ENCODE measurements around the gene CRYBB3. TPM values are rescaled to one million over a fixed set of nuclear protein-coding genes. Genes with fewer than 3 reads are reported as not detected.

The CRYBB3 gene
- total and polyA plus RNA-seq, 2 of the 4 experiments (the other 2 are of a cell fraction), result not detected

DNA sequence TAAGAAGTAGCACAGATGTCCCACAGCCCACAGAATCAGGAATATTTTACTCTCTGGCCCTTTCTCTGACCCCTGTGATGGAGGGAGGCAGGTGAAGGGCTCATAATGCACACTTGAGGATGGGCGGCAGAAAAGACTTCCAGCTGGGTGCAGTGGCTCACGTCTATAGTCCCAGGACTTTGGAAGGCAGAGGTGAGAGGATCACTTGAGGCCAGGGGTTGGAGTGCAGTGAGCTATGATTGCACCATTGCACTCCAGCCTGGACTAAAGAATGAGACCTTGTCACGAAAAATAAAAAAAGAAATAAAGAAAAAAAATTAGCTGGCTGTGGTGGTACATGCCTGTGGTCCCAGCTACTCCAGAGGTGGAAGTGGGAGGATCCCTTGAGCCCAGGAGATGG is 13.5 kb upstream of the CRYBB3 start:
- no TSS peak for BruUV-seq (replicated peaks)
- ChIA-PET POLR2A (ENCODE audit: unreplicated experiment) (no interaction called here), CTCF (no interaction called here)
- Histone ChIP-seq H2AK9ac (replicated peaks; ENCODE audit: low read depth, low read length, poor library complexity) (no peak overlapping the region), H4K20me1 (ENCODE audit: insufficient read depth, low read length) (no peaks in the 10 kb centered on the region), H3K14ac (replicated peaks; ENCODE audit: low read depth, low read length) (no peak overlapping the region), H3K9me1 (ENCODE audit: insufficient read depth, low read length) (no peaks in the 10 kb centered on the region), H4K91ac (ENCODE audit: insufficient read depth, low read depth, low read length) (no peak overlapping the region), H3K18ac (ENCODE audit: low read depth, low read length) (no peak overlapping the region), H2BK5ac (ENCODE audit: low read depth, low read length, poor library complexity, severe bottlenecking) (no peak overlapping the region), H2AFZ (replicated peaks; ENCODE audit: low read length, poor library complexity) (no peak overlapping the region), H2AK5ac (ENCODE audit: low read depth, low read length) (no peak overlapping the region), H4K8ac (ENCODE audit: low read depth in 2 of 2, low read length in 2 of 2) (no peak overlapping the region), H3K36me3 (ENCODE audit: control insufficient read depth, insufficient read depth, low read length) (no peaks in the 10 kb centered on the region), H3K9me3 (ENCODE audit: control insufficient read depth, insufficient read depth, low read length) (no peaks in the 10 kb centered on the region), H4K5ac (ENCODE audit: low read depth, low read length) (no peak overlapping the region), H3K27me3 (ENCODE audit: control insufficient read depth, insufficient read depth, low read length) (no peaks in the 10 kb centered on the region), H2BK120ac (ENCODE audit: low read depth, low read length) (no peak overlapping the region), H3K56ac (ENCODE audit: extremely low read depth, insufficient read depth, low read length) (no peak overlapping the region), H3K4me1 (ENCODE audit: control insufficient read depth, insufficient read depth, low read length) (no peaks in the 10 kb centered on the region), H2BK15ac (ENCODE audit: low read depth, low read length) (no peak overlapping the region), H3K9ac (ENCODE audit: low read depth, low read length) (no peak overlapping the region), H2BK20ac (ENCODE audit: low read depth, low read length) (no peak overlapping the region), H3K27ac (ENCODE audit: insufficient read depth, low read length) (no peak overlapping the region), H3K23ac (ENCODE audit: low read depth, low read length) (no peak overlapping the region), H3K79me1 (ENCODE audit: low read depth in 1 of 2, low read length in 2 of 2) (no peaks in the 10 kb centered on the region), H3K4me3 (ENCODE audit: insufficient read depth, low read depth, low read length) (no peak overlapping the region), H3K4me2 (ENCODE audit: low read depth, low read length) (no peak overlapping the region), H3K4ac (ENCODE audit: low read depth, low read length) (no peak overlapping the region)
- in situ Hi-C loops (cut with MboI; ENCODE audit: low sequenced_read_pairs) (no loop called here), intact Hi-C loops (cut with micrococcal nuclease) (no loop called here), dilution Hi-C loops (cut with HindIII; ENCODE audit: low sequenced_read_pairs, unreplicated experiment) (no loop called here)
- DNase-seq, result no peak
- no peak for ATAC-seq (ENCODE audit: low read depth)
- WGBS, 2 experiments (ENCODE audit: extremely low coverage in 2 of 2, insufficient read length in 1 of 2), result 0% methylated on average over 1 of the region's 3 CpGs; no CpG with 5 or more reads in 1 of the 2 experiments
- TF ChIP-seq, protein P1, sequence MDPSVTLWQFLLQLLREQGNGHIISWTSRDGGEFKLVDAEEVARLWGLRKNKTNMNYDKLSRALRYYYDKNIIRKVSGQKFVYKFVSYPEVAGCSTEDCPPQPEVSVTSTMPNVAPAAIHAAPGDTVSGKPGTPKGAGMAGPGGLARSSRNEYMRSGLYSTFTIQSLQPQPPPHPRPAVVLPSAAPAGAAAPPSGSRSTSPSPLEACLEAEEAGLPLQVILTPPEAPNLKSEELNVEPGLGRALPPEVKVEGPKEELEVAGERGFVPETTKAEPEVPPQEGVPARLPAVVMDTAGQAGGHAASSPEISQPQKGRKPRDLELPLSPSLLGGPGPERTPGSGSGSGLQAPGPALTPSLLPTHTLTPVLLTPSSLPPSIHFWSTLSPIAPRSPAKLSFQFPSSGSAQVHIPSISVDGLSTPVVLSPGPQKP (IDR thresholded peaks at IDR 0.05; ENCODE audit: borderline replicate concordance, low read depth, low read length), result no peak
- TF ChIP-seq CHD1 (IDR thresholded peaks at IDR 0.05; ENCODE audit: low read depth, low read length) (no peak), RAD21 (IDR thresholded peaks at IDR 0.05; ENCODE audit: low read length) (no peak), SMC3 (IDR thresholded peaks at IDR 0.05; ENCODE audit: low read depth, low read length) (no peak), FOS (IDR thresholded peaks at IDR 0.05; ENCODE audit: low read depth, low read length) (no peak), MXI1 (IDR thresholded peaks at IDR 0.05; ENCODE audit: borderline replicate concordance, low read depth, low read length) (no peak)
